HG03457 (cell line): Measurements from ENCODE around the gene RASL11B.

ENCODE experiments used
- ATAC-seq: cut with Tn5 transposase; IDR thresholded peaks from one replicate; pipeline ENCODE4 v1.9.1; 2021; ENCODE audit warnings: moderate number of reproducible peaks; ENCODE audit not compliant: unreplicated experiment

RASL11B gene

GRCh38 chr4:52842792-52843191 is 19.3 kb upstream of the RASL11B start:
- no peak for ATAC-seq

GRCh38 chr4:52843351-52843750 is 18.8 kb upstream of the RASL11B start:
- ATAC-seq: no peak

DNA sequence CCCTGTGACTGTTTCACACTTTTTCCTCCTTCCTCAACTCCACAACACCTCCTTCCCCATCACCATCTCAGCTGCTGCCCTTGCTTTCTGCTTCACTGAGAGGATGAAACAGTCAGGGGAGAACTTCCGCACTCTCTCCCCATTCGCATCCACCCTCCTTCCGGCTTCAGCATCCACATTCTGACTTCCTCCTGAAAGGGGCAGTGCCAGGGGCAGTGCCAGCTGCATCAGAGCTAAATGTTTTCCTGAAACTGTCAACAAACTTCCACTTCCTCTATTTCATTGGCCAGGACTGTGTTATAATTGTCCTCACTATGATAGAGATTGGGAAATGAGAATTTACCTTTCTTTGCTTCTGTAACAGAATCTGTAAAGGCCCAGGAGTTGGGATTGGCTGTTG is 18.2 kb upstream of the RASL11B start:
- ATAC-seq: no peak

- no peak for ATAC-seq
These were observed 17.5 kb upstream of the RASL11B start for GRCh38 chr4:52844596-52844995.

DNA sequence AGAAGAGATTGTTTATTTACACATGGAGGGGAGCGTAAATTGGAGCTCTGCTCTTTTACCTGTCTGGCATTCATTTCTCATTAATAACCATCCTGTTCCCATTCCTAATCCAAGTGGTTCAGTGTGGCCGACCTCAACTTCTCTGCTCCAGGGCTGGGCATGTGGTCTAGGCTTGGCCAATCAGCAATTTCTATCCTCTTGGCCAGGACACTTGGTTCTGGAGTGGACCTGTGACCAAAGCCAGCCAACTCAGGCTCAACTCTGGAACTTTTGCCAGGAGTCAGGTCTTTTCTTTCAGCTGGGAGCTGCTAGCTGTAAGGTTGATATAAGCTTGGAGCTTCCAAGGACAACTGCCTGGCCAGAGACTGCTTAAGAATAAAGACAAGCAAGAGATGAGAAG is 15.6 kb upstream of the RASL11B start:
- ATAC-seq: no peak

DNA sequence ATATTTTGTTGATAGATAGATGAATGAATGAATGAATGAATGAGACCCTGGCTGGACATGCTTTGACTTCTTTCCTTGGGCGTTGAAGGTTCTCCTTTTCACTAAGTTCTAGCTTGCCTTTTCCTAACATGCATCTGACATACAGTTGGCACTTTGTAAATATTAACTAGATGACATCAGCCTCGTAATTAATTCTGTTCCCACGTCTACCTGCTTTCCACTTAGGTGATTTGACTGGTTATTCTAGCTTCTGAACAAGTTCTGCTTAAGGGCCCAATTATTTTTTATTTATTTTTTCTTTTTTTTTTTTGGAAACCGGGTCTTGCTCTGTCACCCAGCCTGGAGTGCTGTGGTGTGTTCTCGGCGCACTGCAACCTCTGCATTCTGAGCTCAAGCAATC is 13.9 kb upstream of the RASL11B start:
- ATAC-seq: no peak

GRCh38 chr4:52850406-52851124 is 11.6 kb upstream of the RASL11B start:
- no peak for ATAC-seq

DNA sequence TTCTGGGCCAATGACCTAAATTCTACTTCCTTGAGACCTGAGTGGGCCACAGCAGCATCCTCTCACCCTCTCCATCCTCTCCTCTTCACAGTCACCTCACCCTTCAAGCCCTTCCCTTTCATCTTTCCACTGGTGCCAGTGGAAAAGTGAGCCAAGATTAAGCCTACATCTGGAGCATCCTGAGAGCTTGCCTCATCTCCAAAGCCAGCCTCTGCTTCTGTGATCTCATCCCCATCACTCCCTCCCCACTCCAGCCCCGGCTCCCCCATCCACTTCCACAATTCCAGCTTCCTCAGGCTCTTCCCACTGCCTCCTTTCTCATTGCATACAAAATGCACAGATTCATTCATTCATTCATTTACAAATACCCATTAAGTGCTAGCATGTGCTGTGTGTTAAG is 10.1 kb upstream of the RASL11B start:
- no peak for ATAC-seq

GRCh38 chr4:52852711-52853110 is 9.4 kb upstream of the RASL11B start:
- ATAC-seq: no peak

DNA sequence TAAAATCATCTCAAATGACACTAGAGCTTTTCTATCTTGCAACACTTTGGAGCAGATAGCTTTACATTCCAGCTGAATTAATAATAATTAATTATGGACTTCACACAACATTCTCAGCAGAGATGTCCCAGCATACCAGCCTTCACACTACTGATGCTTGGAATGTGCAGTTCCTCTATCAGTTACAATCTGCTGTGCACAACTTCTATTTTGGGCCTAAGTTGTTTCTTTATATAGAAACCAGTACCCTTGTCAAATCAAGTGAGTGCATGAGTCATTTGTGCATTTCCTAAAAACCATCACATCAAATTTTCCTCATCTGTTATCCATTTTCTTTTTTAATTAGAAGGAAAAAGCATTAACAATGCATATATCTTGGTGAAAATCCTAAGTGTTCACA is 8.8 kb upstream of the RASL11B start:
- ATAC-seq: no peak

DNA sequence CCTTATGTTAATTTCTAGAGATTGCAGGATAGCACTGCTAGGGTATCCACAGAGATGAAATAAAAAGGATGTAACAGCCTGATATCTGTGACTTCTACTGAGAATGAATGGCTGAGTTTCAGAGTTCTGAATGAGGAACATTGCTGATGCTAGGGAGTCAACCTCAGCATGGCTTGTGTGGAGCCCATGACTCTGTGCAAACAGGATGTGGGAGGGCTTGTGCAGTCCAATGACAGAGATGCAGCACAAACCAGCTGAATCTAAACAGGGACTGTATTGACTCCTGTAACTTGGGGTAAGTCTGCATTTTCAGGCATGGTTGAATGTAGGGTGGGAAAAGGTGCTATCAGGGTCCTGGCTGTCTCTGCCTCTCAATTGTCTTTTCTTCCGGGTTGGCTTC is 5.3 kb upstream of the RASL11B start:
- no peak for ATAC-seq

DNA sequence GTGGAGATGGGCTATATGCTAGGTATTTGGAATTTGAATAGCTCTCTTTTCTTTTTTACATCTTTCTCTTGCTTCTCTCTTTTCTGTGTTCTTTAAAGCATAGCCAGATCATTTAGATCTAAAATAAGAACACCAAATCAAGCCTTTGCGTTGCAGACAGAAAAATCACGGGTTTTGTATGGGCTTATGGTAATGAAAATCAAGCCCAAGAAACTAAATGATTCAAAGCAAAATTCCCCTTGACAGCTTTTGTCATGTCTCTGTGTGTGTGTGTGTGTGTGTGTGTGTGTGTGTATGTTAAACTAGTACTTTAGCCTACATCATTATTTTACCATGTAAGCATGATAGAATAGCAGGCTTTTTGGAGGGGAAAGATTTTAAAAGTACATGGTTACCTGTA is 1.8 kb upstream of the RASL11B start:
- no peak for ATAC-seq

DNA sequence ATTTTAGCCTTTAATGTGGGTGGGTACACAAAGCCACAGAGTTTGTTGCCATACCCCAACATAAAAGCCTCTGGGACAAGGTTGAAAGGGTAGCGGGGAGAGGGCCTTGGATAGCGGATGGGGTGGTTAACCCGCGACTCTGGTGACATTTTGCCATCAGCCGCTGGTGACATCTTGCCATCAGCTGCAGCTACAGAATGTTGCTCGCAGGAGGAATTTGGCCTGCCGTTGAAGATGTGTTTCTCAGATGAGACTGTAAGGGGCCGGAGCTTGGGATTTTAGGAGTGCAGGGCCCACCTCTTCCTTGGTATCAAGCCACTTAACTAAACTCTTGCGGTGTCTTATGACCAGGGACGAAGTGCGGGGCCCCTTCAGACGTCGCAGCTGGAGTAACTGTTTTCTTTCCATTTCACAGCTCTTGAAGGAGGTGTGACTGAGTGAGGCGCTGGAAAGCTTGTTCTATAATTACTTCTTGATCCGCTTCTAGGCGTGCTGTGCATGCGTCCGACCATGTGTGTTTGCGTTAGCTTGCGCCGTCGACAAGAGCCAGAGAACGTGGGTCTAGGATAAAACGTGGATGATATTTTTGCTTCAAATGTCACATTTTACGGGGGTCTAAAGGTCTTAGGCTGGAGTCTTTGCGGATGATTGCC is 820 bp upstream of the RASL11B start:
- ATAC-seq: no peak

DNA sequence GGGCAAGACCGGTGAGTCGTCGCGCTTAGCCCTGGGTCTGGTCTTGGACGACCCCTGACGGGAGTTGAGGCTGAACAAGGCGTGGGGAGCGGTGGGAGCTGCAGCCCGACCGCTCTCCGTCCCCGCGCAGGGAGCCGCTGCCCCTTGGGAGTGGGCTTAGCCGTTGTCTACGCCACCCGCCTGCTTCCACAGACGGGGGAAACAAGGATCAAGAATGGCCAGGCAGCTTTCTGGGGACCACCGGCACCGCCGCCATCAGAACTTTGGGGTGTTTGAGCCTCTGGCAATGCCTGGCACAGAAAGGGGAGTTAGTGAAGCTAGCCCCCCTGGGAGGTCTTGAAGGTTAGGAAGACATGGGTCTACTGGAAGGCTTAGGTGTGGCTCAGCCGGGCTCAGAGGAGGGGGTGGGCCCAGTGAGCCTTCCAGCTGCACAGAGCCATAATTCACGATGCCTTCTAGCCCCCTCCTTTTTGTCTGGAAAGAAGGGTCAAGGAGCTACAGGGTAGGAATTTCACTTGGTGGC is 583 bp downstream of the RASL11B start:
- no peak for ATAC-seq

GRCh38 chr4:52863324-52863723 is 1.2 kb downstream of the RASL11B start:
- no peak for ATAC-seq

DNA sequence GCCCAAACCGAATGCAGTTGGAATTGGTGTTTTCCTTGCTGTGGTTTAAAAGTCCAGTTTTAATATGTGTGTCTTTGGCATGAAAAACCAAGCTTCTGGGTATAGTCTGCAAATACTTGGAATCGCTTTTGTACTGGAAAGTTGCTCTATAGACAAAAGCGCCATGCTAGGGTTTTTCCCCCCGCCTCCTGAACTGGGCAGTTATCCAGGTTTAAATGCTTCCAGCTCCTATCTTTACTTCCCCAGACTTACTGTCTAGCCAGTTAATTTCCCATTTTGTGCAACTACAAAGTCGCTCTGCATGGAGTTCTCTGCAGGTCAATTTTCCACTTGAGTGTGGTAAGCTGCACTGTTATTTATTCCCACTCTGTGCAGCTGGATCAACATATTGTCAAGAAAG is 2.7 kb downstream of the RASL11B start:
- ATAC-seq: no peak

DNA sequence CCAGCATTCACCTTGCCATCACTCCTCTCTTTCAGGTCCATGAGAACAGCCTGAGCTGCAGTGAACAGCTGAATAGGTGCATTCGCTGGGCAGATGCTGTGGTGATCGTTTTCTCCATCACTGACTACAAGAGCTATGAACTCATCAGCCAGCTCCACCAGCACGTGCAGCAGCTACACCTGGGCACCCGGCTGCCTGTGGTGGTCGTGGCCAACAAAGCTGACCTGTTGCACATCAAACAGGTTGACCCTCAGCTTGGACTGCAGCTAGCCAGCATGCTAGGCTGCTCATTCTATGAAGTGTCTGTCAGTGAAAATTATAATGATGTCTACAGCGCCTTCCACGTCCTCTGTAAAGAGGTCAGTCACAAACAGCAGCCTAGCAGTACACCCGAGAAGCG is 3.2 kb downstream of the RASL11B start:
- ATAC-seq: no peak

- no peak for ATAC-seq
These were observed 4.6 kb downstream of the RASL11B start for GRCh38 chr4:52866734-52867133.

- no peak for ATAC-seq
These were observed 5.0 kb downstream of the RASL11B start for GRCh38 chr4:52867163-52867562.

DNA sequence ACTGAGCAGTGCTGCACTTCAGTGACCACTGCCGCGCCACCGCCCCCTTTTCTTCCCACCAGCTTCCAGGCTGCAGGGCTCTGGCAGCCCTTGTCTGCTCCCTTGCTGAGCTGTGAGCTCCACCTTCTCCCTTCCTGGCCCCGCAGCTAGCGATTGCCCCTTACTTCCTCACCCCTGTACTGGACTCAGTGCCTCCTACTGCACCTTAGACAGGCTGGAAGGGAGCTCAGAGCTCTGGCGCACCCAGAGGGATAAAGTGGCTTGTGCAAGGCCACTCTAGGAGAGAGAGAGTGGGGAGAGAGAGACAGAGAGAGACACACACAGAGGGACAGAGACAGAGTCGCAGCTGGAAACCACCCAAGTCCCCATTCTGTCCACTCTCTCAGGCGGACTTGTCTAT is 6.0 kb downstream of the RASL11B start:
- ATAC-seq: no peak

- no peak for ATAC-seq
These were observed 7.1 kb downstream of the RASL11B start for GRCh38 chr4:52869196-52869595.

GRCh38 chr4:52869656-52870055 is 7.5 kb downstream of the RASL11B start:
- no peak for ATAC-seq

GRCh38 chr4:52870225-52870624 is 8.1 kb downstream of the RASL11B start:
- no peak for ATAC-seq
